Measurements from ENCODE around the gene SDHB. TPM values are rescaled to one million over a fixed set of nuclear protein-coding genes. Genes with fewer than 3 reads are reported as not detected.
A peak's percentile ranks its signal among the peaks of the same experiment; 100 is the strongest.

Gene SDHB
- total RNA-seq, 1 donor from 2014 or later, result 79.8 TPM

DNA sequence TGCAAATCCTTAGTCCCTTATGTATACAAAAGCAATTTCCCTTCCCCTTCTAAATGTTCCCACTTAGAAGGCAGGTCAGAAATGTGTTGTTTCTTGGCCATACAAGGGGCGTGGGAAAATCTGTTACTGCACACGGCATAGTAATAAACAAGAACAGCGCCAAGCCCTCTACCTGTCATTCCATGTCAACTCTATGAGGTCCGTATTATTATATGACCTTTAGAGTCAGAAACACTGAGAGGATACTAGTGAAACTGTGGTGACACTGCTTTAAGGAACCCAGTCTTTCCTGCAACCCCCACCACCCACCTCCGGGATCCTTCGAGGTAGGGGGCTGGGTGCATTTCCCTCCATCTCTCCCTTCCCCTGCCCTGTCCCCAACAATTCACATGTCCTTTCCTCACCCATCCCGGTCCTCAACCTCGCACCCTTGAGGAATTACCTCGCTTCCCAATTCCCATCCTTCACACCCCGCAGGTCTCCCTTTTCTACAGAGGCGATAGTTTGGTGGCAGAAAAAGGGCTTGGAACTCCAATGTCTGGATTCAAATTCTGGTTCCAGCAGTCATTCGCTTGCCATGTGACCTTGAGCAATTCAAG, 647 bp downstream of the SDHB start:
- ATAC-seq (no peak), DNase-seq (no peak)
- H3K36me3 ChIP-seq, result peaks cover 31% of the 10 kb centered on the region
- peak overlapping the region; percentile 84 for H3K27ac ChIP-seq
- intact Hi-C loops (cut with DNase I), result no loop called here
- peaks cover 19% of the 10 kb centered on the region for H3K4me1 ChIP-seq
- TF ChIP-seq, protein P1, sequence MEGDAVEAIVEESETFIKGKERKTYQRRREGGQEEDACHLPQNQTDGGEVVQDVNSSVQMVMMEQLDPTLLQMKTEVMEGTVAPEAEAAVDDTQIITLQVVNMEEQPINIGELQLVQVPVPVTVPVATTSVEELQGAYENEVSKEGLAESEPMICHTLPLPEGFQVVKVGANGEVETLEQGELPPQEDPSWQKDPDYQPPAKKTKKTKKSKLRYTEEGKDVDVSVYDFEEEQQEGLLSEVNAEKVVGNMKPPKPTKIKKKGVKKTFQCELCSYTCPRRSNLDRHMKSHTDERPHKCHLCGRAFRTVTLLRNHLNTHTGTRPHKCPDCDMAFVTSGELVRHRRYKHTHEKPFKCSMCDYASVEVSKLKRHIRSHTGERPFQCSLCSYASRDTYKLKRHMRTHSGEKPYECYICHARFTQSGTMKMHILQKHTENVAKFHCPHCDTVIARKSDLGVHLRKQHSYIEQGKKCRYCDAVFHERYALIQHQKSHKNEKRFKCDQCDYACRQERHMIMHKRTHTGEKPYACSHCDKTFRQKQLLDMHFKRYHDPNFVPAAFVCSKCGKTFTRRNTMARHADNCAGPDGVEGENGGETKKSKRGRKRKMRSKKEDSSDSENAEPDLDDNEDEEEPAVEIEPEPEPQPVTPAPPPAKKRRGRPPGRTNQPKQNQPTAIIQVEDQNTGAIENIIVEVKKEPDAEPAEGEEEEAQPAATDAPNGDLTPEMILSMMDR (IDR thresholded peaks at IDR 0.05), result no peak
- H3K9me3 ChIP-seq, result no peaks in the 10 kb centered on the region
- peak overlapping the region; percentile 69 for H3K4me3 ChIP-seq
- H3K27me3 ChIP-seq (ENCODE audit: low read depth), result no peaks in the 10 kb centered on the region

DNA sequence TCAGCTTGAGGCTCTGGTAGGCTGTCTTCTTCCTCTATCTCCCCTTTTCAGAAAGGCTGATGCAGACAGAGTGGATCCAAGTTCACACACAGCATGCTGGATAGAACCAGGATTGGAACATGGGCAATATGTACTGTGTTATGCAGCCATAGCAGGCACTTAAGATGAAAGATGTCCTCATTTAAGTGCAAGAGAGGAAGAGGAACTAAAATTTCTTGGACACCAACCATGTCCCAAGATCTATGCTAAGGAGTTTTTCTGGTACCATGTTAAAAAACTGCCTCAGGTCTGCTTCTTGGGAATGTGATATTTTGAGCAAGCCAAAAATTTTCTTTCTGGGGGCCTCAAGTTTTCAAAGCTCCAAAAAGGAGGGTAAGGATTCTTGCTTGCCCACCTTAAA, 1.2 kb downstream of the SDHB start:
- no peaks in the 10 kb centered on the region for H3K9me3 ChIP-seq
- peaks cover 31% of the 10 kb centered on the region for H3K36me3 ChIP-seq
- DNase-seq (no peak), ATAC-seq (no peak)
- intact Hi-C loops (cut with DNase I), result no loop called here
- H3K27me3 ChIP-seq (ENCODE audit: low read depth), result no peaks in the 10 kb centered on the region
- TF ChIP-seq, protein P1 (IDR thresholded peaks at IDR 0.05), result no peak
- peak overlapping the region; percentile 69 for H3K4me3 ChIP-seq
- H3K4me1 ChIP-seq, result peaks cover 19% of the 10 kb centered on the region
- peak overlapping the region; percentile 84 for H3K27ac ChIP-seq

DNA sequence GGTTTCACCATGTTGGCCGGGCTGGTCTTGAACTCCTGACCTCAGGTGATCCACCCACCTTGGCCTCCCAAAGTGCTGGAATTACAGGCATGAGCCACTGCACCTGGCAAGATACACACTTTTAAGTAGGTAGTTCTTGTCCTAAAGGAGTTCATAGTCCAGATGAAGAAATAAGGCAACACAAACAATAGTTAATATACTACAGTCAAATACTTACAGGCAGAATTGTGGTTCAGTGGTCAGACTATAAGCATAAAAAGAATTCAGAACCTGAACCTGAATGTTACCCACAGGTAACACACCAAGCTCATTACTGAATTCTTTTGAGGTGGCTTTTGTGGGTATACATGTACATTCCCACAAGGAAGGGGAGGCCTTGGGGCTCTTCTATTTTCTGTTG, 1.8 kb downstream of the SDHB start:
- TF ChIP-seq, protein P1 (IDR thresholded peaks at IDR 0.05), result no peak
- intact Hi-C loops (cut with DNase I), result no loop called here
- Histone ChIP-seq H3K27ac (no peak overlapping the region), H3K36me3 (peaks cover 31% of the 10 kb centered on the region), H3K9me3 (no peaks in the 10 kb centered on the region), H3K4me1 (peaks cover 19% of the 10 kb centered on the region), H3K4me3 (no peak overlapping the region), H3K27me3 (ENCODE audit: low read depth) (no peaks in the 10 kb centered on the region)
- ATAC-seq (no peak), DNase-seq (no peak)

DNA sequence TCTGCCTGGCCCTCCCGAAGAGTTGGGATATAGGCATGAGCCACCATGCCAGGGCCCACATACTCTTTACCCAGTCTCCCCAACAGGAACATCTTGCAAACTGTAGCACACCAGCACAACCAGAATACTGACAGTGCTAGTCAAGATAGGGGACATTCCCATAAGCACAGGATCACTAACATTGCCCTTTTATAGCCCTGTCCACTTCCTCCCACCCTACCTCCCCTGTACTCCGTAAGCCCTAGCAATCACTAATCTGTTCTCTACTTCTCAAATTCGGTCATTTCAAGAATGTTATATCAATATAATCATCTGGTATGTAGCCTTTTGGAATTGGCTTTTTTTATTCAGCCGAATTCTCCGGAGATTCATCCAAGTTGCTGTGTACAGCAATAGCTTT, 5.9 kb downstream of the SDHB start:
- H3K27me3 ChIP-seq (ENCODE audit: low read depth), result no peaks in the 10 kb centered on the region
- H3K36me3 ChIP-seq, result peaks cover 52% of the 10 kb centered on the region
- intact Hi-C loops (cut with DNase I), result loop anchor here (10.0 kb wide), 1 partner anchor 93 kb away; no protein-coding TSS in a partner anchor
- no peak overlapping the region for H3K4me3 ChIP-seq
- H3K9me3 ChIP-seq, result no peaks in the 10 kb centered on the region
- DNase-seq (no peak), ATAC-seq (no peak)
- peaks cover 23% of the 10 kb centered on the region for H3K4me1 ChIP-seq
- TF ChIP-seq, protein P1 (IDR thresholded peaks at IDR 0.05), result no peak
- H3K27ac ChIP-seq, result no peak overlapping the region

DNA sequence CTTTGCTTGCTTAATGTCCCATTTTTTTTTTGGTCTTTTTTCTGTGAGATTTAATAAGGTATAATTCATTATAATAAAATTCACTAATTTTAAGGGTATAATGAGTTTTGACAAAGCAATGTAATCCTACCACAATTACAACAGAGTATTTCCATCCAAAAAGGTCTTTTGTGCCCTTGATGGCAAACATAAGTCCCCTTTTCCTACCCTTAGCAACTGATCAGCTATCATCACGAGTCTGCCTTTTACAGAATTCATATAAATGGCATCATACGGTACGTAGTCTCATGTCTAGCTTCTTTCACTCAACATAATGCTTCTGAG, 7.5 kb downstream of the SDHB start:
- TF ChIP-seq, protein P1 (IDR thresholded peaks at IDR 0.05), result no peak
- no peak overlapping the region for H3K4me3 ChIP-seq
- intact Hi-C loops (cut with DNase I), result loop anchor here (10.0 kb wide), 1 partner anchor 91 kb away; no protein-coding TSS in a partner anchor
- no peaks in the 10 kb centered on the region for H3K27me3 ChIP-seq (ENCODE audit: low read depth)
- ATAC-seq (no peak), DNase-seq (no peak)
- peaks cover 13% of the 10 kb centered on the region for H3K4me1 ChIP-seq
- peaks cover 64% of the 10 kb centered on the region for H3K36me3 ChIP-seq
- no peak overlapping the region for H3K27ac ChIP-seq
- H3K9me3 ChIP-seq, result no peaks in the 10 kb centered on the region

Measured in lower lobe of right lung (tissue), 2 donors.